Colonic mucosa (tissue), 4 donors: Measurements from ENCODE around the gene TMC3. TPM values are rescaled to one million over a fixed set of nuclear protein-coding genes. Genes with fewer than 3 reads are reported as not detected.

Experiments
- DNase-seq: peaks from one replicate; pipeline ENCODE4 v3.0.0-alpha.2; 2020
- H3K27ac ChIP-seq: fragments of 200-600 bp; one replicate; pipeline ENCODE4 v1.8.0; 2021
- H3K27me3 ChIP-seq: fragments of 200-600 bp; one replicate; pipeline ENCODE4 v1.8.0; 2021
- H3K36me3 ChIP-seq: fragments of 200-600 bp; one replicate; pipeline ENCODE4 v1.8.0; 2021
- H3K4me1 ChIP-seq: fragments of 200-600 bp; one replicate; pipeline ENCODE4 v1.8.0; 2021; ENCODE audit warnings: mild to moderate bottlenecking
- H3K4me3 ChIP-seq: fragments of 200-600 bp; one replicate; pipeline ENCODE4 v1.8.0; 2021
- H3K9ac ChIP-seq, 2 donors: one replicate each; pipeline ENCODE4 v1.7.0; 2013; ENCODE audit warnings: control low read depth in 2 of 2, low read depth in 2 of 2, low read length in 2 of 2
- H3K9me3 ChIP-seq: fragments of 200-600 bp; one replicate; pipeline ENCODE4 v1.8.0; 2021
- intact Hi-C: fragments of 100-400 bp; cut with DNase I; formaldehyde crosslinking; loops from one replicate; pipeline ENCODE4 v1.14.1; 2022
- total RNA-seq, 2 donors: library from RNA; stranded (reverse); fragmentation: NEBNext Ultra II Directional in 1 of 2; extraction: Animal tissue kit (Norgen Biotek cat#: 25700) in 1 of 2; gene quantifications; one replicate each; pipeline ENCODE4 v1.2.1, GENCODE V29; 2021
- TF ChIP-seq, protein P1 (sequence below): fragments of 200-600 bp; IDR thresholded peaks from one replicate; pipeline ENCODE4 v1.8.0; 2022; ENCODE audit warnings: antibody characterized with exemption, mild to moderate bottlenecking
- donor health status: healthy.
- donor health status: DM: no; HTN: no; CAD: no.
- donor health status: DM: no; HTN: no; CAD: no.

The TMC3 gene
- total RNA-seq, 2 donors from 2014 or later: 0.08 TPM; not detected in 1

GRCh38 chr15:81284256-81285031 lies 89.6 kb downstream of the TMC3 start:
- Histone ChIP-seq H3K4me1 (no peaks in the 10 kb centered on the region), H3K27me3 (no peaks in the 10 kb centered on the region), H3K36me3 (no peaks in the 10 kb centered on the region), H3K9me3 (no peaks in the 10 kb centered on the region), H3K9ac (no peak overlapping the region), H3K4me3 (no peak overlapping the region), H3K27ac (no peak overlapping the region)
- intact Hi-C loops: no loop called here
- TF ChIP-seq, protein P1, sequence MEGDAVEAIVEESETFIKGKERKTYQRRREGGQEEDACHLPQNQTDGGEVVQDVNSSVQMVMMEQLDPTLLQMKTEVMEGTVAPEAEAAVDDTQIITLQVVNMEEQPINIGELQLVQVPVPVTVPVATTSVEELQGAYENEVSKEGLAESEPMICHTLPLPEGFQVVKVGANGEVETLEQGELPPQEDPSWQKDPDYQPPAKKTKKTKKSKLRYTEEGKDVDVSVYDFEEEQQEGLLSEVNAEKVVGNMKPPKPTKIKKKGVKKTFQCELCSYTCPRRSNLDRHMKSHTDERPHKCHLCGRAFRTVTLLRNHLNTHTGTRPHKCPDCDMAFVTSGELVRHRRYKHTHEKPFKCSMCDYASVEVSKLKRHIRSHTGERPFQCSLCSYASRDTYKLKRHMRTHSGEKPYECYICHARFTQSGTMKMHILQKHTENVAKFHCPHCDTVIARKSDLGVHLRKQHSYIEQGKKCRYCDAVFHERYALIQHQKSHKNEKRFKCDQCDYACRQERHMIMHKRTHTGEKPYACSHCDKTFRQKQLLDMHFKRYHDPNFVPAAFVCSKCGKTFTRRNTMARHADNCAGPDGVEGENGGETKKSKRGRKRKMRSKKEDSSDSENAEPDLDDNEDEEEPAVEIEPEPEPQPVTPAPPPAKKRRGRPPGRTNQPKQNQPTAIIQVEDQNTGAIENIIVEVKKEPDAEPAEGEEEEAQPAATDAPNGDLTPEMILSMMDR: no peak
- no peak for DNase-seq

DNA sequence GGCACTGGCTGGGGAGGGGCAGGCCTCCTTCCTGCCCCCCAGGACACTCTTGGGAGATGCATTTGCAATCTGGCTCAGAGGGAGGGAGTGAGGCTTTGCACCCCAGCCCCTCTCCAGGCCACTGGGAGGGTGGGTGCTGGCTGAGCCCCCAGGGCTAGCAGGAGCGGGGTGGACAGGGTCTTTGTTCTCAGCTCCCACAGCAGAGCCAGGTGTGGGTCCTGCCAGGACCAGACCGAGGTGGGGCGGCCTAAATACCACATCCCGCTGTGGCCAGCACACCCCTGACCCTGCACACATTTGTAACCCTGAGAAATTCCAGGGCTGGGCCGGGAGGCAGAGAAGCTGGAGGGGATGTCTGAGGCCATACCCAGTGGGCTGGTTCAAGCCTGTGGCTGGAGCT lies 91.1 kb downstream of the TMC3 start:
- Histone ChIP-seq H3K9me3 (no peaks in the 10 kb centered on the region), H3K36me3 (no peaks in the 10 kb centered on the region), H3K27me3 (no peaks in the 10 kb centered on the region), H3K27ac (no peak overlapping the region), H3K4me3 (no peak overlapping the region), H3K4me1 (no peaks in the 10 kb centered on the region), H3K9ac (no peak overlapping the region)
- intact Hi-C loops: no loop called here
- no peak for DNase-seq
- TF ChIP-seq, protein P1: no peak

- Histone ChIP-seq H3K9me3 (no peaks in the 10 kb centered on the region), H3K4me1 (no peaks in the 10 kb centered on the region), H3K36me3 (no peaks in the 10 kb centered on the region), H3K27me3 (no peaks in the 10 kb centered on the region), H3K4me3 (no peak overlapping the region), H3K27ac (no peak overlapping the region), H3K9ac (no peak overlapping the region)
- intact Hi-C loops: no loop called here
- no peak for DNase-seq
- TF ChIP-seq, protein P1: no peak
These were observed 91.5 kb downstream of the TMC3 start for GRCh38 chr15:81282606-81282895.

DNA sequence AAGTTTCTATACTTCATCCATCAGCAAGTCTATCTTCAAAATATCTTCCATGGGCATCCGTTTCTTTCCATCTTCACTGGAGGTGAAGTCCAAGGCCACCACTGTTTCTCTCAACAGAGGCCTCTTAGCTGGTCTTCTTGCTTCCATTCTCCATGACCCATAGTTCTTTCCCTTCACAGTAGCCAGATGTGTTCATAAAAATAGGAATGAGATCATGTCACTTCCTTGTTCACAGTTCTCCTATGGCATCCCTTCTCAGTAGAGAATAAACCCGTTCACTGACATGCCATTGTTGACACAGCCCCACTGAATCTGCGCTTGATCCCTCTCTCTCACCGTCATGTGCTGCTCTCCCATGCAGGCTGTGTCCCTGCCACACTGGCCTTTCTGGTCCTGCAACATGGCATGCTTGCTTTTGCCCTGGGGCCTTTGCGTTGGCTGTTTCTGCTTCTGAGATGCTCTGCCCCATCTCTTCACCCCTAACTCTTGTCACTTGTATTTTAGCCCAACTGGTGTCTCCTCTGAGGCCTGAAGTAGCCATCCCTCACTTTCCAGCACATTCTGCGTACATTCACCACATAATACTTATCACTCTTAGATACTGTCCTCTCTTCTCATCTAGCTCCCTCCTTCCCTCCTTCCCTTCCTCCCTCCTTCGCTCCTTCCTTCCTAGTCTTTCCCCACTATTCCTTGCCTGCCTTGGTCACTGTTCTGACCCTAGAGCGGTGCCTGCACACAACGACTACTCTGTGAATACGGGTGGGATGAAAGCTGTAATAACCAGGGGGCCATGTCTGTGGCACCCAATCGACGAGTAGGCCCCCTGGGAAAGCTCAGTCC lies 92.0 kb downstream of the TMC3 start:
- intact Hi-C loops: no loop called here
- Histone ChIP-seq H3K36me3 (no peaks in the 10 kb centered on the region), H3K27me3 (no peaks in the 10 kb centered on the region), H3K4me1 (no peaks in the 10 kb centered on the region), H3K4me3 (no peak overlapping the region), H3K9ac (no peak overlapping the region), H3K27ac (no peak overlapping the region), H3K9me3 (no peaks in the 10 kb centered on the region)
- DNase-seq: no peak
- TF ChIP-seq, protein P1: no peak

- Histone ChIP-seq H3K27ac (no peak overlapping the region), H3K4me3 (no peak overlapping the region), H3K27me3 (no peaks in the 10 kb centered on the region), H3K36me3 (no peaks in the 10 kb centered on the region), H3K4me1 (no peaks in the 10 kb centered on the region), H3K9ac (no peak overlapping the region), H3K9me3 (no peaks in the 10 kb centered on the region)
- DNase-seq: no peak
- TF ChIP-seq, protein P1: no peak
- intact Hi-C loops: no loop called here
These were observed 92.6 kb downstream of the TMC3 start for GRCh38 chr15:81281456-81281735.

Other genes starting within 250 kb of the TMC3 start
- under 1 TPM in 1 of 2 donors, not detected in 1; 0.21 TPM for gene CFAP161, start 239.9 kb downstream of the TMC3 start, total RNA-seq
- gene IL16, start 177.3 kb downstream of the TMC3 start, total RNA-seq: 1 to 10 TPM; 3.4 to 3.7 TPM
- gene STARD5, start 50.1 kb downstream of the TMC3 start, total RNA-seq: 10 to 100 TPM; 34.7 to 38.7 TPM